ENCODE data around the gene ZNF609.

GRCh38 chr15:64691896-64692565 is 231.7 kb downstream of the ZNF609 start:
- no peak for TF ChIP-seq CTCF (IDR thresholded peaks at IDR 0.05)
- no peak for TF ChIP-seq POLR2A (IDR thresholded peaks at IDR 0.05)
